Erythroblast (primary cell): ENCODE results near the gene FAM168A.
"Not testable (repeated sequence)": the region's sequence is repeated elsewhere in the genome, so short reads cannot be mapped to it uniquely, and the experiment has no call there.

ENCODE experiments used
- GATA1 ChIP-seq: IDR thresholded peaks from 2 replicates; pipeline ENCODE4 v1.6.1; 2011; ENCODE audit warnings: low read depth, mild to moderate bottlenecking, control low read depth, low read length, moderate library complexity
- POLR2A ChIP-seq: IDR thresholded peaks from 2 replicates; pipeline ENCODE4 v1.6.1; 2011; ENCODE audit warnings: mild to moderate bottlenecking, low read length

GRCh38 chr11:73571982-73572381 lies 25.9 kb downstream of the FAM168A start:
- not testable (repeated sequence) for TF ChIP-seq POLR2A, GATA1
